SHP77 (cell line): ENCODE measurements around the gene CYREN.
A peak's percentile ranks its signal among the peaks of the same experiment; 100 is the strongest.
"Not testable (repeated sequence)": the region's sequence is repeated elsewhere in the genome, so short reads cannot be mapped to it uniquely, and the experiment has no call there.

Experiments used
- DNase-seq, 2 experiments: peaks; one replicate each; lab custom pipeline; 2025; lab: John Stamatoyannopoulos, UW

CYREN gene

GRCh38 chr7:135159359-135160085 is 11.0 kb downstream of the CYREN start:
- no peak for DNase-seq

GRCh38 chr7:135158874-135159273 is 11.6 kb downstream of the CYREN start:
- no peak for DNase-seq

- DNase-seq: no peak
These were observed 12.3 kb downstream of the CYREN start for GRCh38 chr7:135158141-135158655.

- DNase-seq: no peak
These were observed 14.2 kb downstream of the CYREN start for GRCh38 chr7:135156290-135156689.

GRCh38 chr7:135154734-135155133 is 15.8 kb downstream of the CYREN start:
- no peak for DNase-seq

- DNase-seq: no peak
These were observed 18.1 kb downstream of the CYREN start for GRCh38 chr7:135152442-135152841.

- DNase-seq: no peak
These were observed 19.0 kb downstream of the CYREN start for GRCh38 chr7:135151533-135151932.

GRCh38 chr7:135151132-135151531 is 19.4 kb downstream of the CYREN start:
- no peak for DNase-seq

GRCh38 chr7:135150072-135150782 is 20.3 kb downstream of the CYREN start:
- no peak for DNase-seq

GRCh38 chr7:135147899-135148721 is 22.4 kb downstream of the CYREN start, which contains the start of gene TMEM140:
Gene TMEM140 (plus strand): TSS chr7:135148072. CDS start chr7:135164442, 16,370 bp downstream.
- DNase-seq: peak in 1 of 2 experiments; percentile 15

- DNase-seq: no peak
These were observed 23.1 kb downstream of the CYREN start for GRCh38 chr7:135147341-135147898.

GRCh38 chr7:135143885-135144668 is 26.4 kb downstream of the CYREN start:
- DNase-seq: no peak

- no peak for DNase-seq
These were observed 40.9 kb downstream of the CYREN start for GRCh38 chr7:135129579-135129978.

- no peak for DNase-seq
These were observed 41.6 kb downstream of the CYREN start for GRCh38 chr7:135128931-135129330.

- DNase-seq: not testable (repeated sequence)
These were observed 45.9 kb downstream of the CYREN start for GRCh38 chr7:135124631-135125030.

GRCh38 chr7:135121868-135122267 is 48.6 kb downstream of the CYREN start:
- DNase-seq: no peak

- no peak for DNase-seq
These were observed 53.4 kb downstream of the CYREN start for GRCh38 chr7:135117096-135117495.
